Measurements from ENCODE around the gene TRMT44.

TRMT44 gene

GRCh38 chr4:8431553-8431952 lies 9.0 kb upstream of the TRMT44 start:
- DNase-seq: no peak
- no peak overlapping the region for H3K27ac ChIP-seq
- H3K9me3 ChIP-seq (ENCODE audit: severe bottlenecking): no peaks in the 10 kb centered on the region
- H3K27me3 ChIP-seq (ENCODE audit: insufficient read depth, low read depth, severe bottlenecking): no peaks in the 10 kb centered on the region
- H3K36me3 ChIP-seq: no peaks in the 10 kb centered on the region
- TF ChIP-seq CTCF (IDR thresholded peaks at IDR 0.05; ENCODE audit: low read depth, low read length): no peak
- H3K4me3 ChIP-seq (ENCODE audit: low read depth, low read length): no peak overlapping the region

- peak; percentile 69 for DNase-seq
- Histone ChIP-seq H3K27me3 (ENCODE audit: insufficient read depth, low read depth, severe bottlenecking) (no peaks in the 10 kb centered on the region), H3K4me3 (ENCODE audit: low read depth, low read length) (no peak overlapping the region), H3K9me3 (ENCODE audit: severe bottlenecking) (no peaks in the 10 kb centered on the region), H3K27ac (peak overlapping the region; percentile 66), H3K36me3 (no peaks in the 10 kb centered on the region)
- TF ChIP-seq CTCF (IDR thresholded peaks at IDR 0.05; ENCODE audit: low read depth, low read length): no peak
Measured at GRCh38 chr4:8433136-8433535, 7.4 kb upstream of the TRMT44 start.

- H3K4me3 ChIP-seq (ENCODE audit: low read depth, low read length): peak overlapping the region; percentile 37
- TF ChIP-seq CTCF (IDR thresholded peaks at IDR 0.05; ENCODE audit: low read depth, low read length): no peak
- H3K36me3 ChIP-seq: no peaks in the 10 kb centered on the region
- H3K9me3 ChIP-seq (ENCODE audit: severe bottlenecking): no peaks in the 10 kb centered on the region
- H3K27ac ChIP-seq: peak overlapping the region; percentile 66
- DNase-seq: peak; percentile 79
- no peaks in the 10 kb centered on the region for H3K27me3 ChIP-seq (ENCODE audit: insufficient read depth, low read depth, severe bottlenecking)
Measured at GRCh38 chr4:8434251-8435073, 6.1 kb upstream of the TRMT44 start.

- DNase-seq: no peak
Measured at GRCh38 chr4:8435656-8436121, 4.9 kb upstream of the TRMT44 start.

GRCh38 chr4:8437281-8437680 lies 3.3 kb upstream of the TRMT44 start:
- Histone ChIP-seq H3K9me3 (ENCODE audit: severe bottlenecking) (peaks cover 2% of the 10 kb centered on the region), H3K27ac (peak overlapping the region; percentile 54), H3K27me3 (ENCODE audit: insufficient read depth, low read depth, severe bottlenecking) (no peaks in the 10 kb centered on the region), H3K4me3 (ENCODE audit: low read depth, low read length) (0 out of 2 replicates have a peak overlapping the region, but pooled peaks have one; percentile 9), H3K36me3 (no peaks in the 10 kb centered on the region)
- peak; percentile 33 for DNase-seq
- TF ChIP-seq CTCF (IDR thresholded peaks at IDR 0.05; ENCODE audit: low read depth, low read length): 0 out of 2 replicates have a peak, but pooled peaks have one; percentile 11

More at GRCh38 chr4:8435656-8436121, 4.9 kb upstream of the TRMT44 start:
- Histone ChIP-seq H3K9me3 (ENCODE audit: severe bottlenecking) (peaks cover 2% of the 10 kb centered on the region), H3K4me3 (ENCODE audit: low read depth, low read length) (peak overlapping the region; percentile 6; the same call in 1 of the 2 replicates), H3K27me3 (ENCODE audit: insufficient read depth, low read depth, severe bottlenecking) (no peaks in the 10 kb centered on the region), H3K36me3 (no peaks in the 10 kb centered on the region), H3K27ac (peak overlapping the region; percentile 66)
- no peak for TF ChIP-seq CTCF (IDR thresholded peaks at IDR 0.05; ENCODE audit: low read depth, low read length)

All from WERI-Rb-1 (cell line).